Uterus (tissue), 4 donors: ENCODE data around the gene ASH1L. TPM values are rescaled to one million over a fixed set of nuclear protein-coding genes. Genes with fewer than 3 reads are reported as not detected.

Source experiments
- DNase-seq, 2 donors: peaks; one replicate each; pipeline ENCODE4 v3.0.0-alpha.2; 2019 to 2020
- H3K27ac ChIP-seq, 2 donors: fragments of 200-600 bp; sonication (generic); 1 replicate in 1 of 2; 2 replicates in 1 of 2; pipeline ENCODE4 v1.5.1; 2016 to 2018
- H3K27me3 ChIP-seq, 2 donors: fragments of 200-600 bp; sonication (generic); one replicate each; pipeline ENCODE4 v1.5.1; 2018 to 2019; ENCODE audit warnings: control low read depth in 1 of 2
- H3K36me3 ChIP-seq, 2 donors: fragments of 200-600 bp; sonication (generic); one replicate each; pipeline ENCODE4 v1.5.1; 2019; ENCODE audit warnings: control low read depth in 1 of 2
- H3K4me1 ChIP-seq, 2 donors: fragments of 200-600 bp; sonication (generic); one replicate each; pipeline ENCODE4 v1.5.1; 2018 to 2019; ENCODE audit warnings: control low read depth in 1 of 2
- H3K4me3 ChIP-seq, 2 donors: fragments of 200-600 bp; sonication (generic); 1 replicate in 1 of 2; 2 replicates in 1 of 2; pipeline ENCODE4 v1.5.1; 2018 to 2019; ENCODE audit warnings: mild to moderate bottlenecking in 1 of 2
- H3K9me3 ChIP-seq, 2 donors: fragments of 200-600 bp; sonication (generic); one replicate each; pipeline ENCODE4 v1.5.1; 2019; ENCODE audit warnings: control low read depth in 1 of 2
- CTCF ChIP-seq, 4 experiments: fragments of 200-600 bp in 2 of 4; fragments of 450-650 bp in 2 of 4; sonication (generic) in 2 of 4; IDR thresholded peaks; one replicate each; pipeline ENCODE4 v1.5.1; 2016 to 2019; ENCODE audit warnings: antibody characterized with exemption in 4 of 4, mild to moderate bottlenecking in 2 of 4, moderate library complexity in 1 of 4
- POLR2A ChIP-seq, 2 donors: fragments of 450-650 bp; IDR thresholded peaks; one replicate each; pipeline ENCODE4 v1.6.1; 2016; ENCODE audit warnings: antibody characterized with exemption in 2 of 2, mild to moderate bottlenecking in 1 of 2, moderate library complexity in 1 of 2
- intact Hi-C: fragments of 100-400 bp; cut with DNase I; formaldehyde crosslinking; loops from one replicate; pipeline ENCODE4 v1.15.1; 2023; ENCODE audit warnings: low total_unique reads
- total RNA-seq, 4 donors: library from RNA; depleted of rRNA in 3 of 4; stranded (reverse); fragments of >200 nt in 3 of 4; gene quantifications; one replicate each; pipeline versions ENCODE4 v1.1.0 to v1.2.4, GENCODE V29; 2014 to 2023
- donor health status: DM: yes; HTN: yes; CAD: no.

The ASH1L gene
- total RNA-seq, 4 donors from 2014 or later, result 48.9 to 159 (median 99.8) TPM

DNA sequence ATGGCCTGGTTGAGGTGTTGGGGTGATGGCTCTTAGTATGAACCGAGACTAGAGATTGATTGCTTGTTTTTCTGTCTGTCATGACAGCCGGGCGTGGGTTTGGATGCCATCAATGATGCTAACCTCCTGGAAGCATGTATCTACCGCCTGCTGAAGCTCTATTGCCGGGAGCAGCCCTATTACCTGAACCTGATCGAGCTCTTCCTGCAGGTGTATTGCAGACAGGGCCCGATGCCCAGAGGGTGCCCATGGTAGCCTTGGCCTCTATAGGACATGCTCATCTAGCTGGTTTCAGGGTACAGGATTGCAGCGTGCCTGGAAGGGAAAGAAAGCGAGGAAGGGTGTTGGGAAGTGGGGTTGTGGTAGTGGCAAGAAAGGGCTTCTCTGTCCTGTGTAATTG is 244.5 kb downstream of the ASH1L start:
- Histone ChIP-seq H3K27ac (no peak overlapping the region), H3K4me3 (no peak overlapping the region), H3K4me1 (peaks cover 5 to 10% of the 10 kb centered on the region in 2 donors), H3K36me3 (no peaks in the 10 kb centered on the region), H3K27me3 (no peaks in the 10 kb centered on the region), H3K9me3 (no peaks in the 10 kb centered on the region)
- DNase-seq, result no peak
- TF ChIP-seq CTCF (IDR thresholded peaks at IDR 0.05) (no peak), POLR2A (IDR thresholded peaks at IDR 0.05) (no peak)
- intact Hi-C loops, result no loop called here

DNA sequence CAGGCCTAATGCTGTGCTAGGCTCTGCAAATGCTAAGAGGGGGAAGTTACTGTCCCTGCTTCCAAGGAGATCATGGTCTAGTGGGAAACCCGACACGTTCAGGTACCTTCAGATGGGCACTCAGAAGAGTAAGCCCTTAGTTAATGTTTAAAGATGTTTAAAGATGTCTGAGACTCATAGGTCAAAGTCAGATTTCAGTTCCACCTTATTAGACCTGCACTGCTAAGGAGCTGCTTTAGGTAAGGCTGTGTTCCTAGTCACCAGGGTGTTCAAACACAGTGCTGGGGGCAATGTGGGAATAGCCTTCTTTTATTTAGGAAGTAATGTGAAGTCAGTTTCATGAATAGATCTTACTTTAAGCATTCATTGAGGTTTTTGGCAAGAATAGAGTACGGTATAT is 245.7 kb downstream of the ASH1L start:
- DNase-seq, result no peak
- intact Hi-C loops, result no loop called here
- H3K27me3 ChIP-seq, result no peaks in the 10 kb centered on the region
- peaks cover under 1 to 9% of the 10 kb centered on the region in 2 donors for H3K4me1 ChIP-seq
- no peaks in the 10 kb centered on the region for H3K36me3 ChIP-seq
- no peak overlapping the region for H3K27ac ChIP-seq
- no peaks in the 10 kb centered on the region for H3K9me3 ChIP-seq
- no peak overlapping the region for H3K4me3 ChIP-seq
- no peak for TF ChIP-seq CTCF (IDR thresholded peaks at IDR 0.05)
- no peak for TF ChIP-seq POLR2A (IDR thresholded peaks at IDR 0.05)

DNA sequence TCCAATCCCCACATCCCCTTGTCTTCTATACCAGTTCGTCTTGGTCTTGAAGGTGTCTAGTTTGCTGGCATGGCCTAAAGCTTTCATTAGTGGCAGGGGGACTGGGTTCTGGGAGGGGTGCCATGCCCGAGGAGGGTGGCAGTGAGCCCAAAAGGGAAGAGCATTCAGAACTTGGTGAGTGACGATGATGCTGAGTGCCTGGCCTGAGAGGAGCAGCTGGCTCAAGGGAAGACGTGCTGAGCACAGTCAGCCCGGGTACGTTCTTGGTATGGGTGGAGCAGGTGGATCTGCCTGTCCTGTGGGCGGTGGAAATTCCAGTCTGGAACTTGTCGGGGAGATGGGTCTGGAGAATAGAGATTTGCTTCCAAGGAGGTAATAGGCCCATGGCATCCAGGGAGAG is 249.3 kb downstream of the ASH1L start:
- Histone ChIP-seq H3K36me3 (no peaks in the 10 kb centered on the region), H3K27ac (no peak overlapping the region), H3K27me3 (no peaks in the 10 kb centered on the region), H3K4me1 (no peaks in the 10 kb centered on the region), H3K9me3 (no peaks in the 10 kb centered on the region), H3K4me3 (no peak overlapping the region)
- TF ChIP-seq POLR2A (IDR thresholded peaks at IDR 0.05) (no peak), CTCF (IDR thresholded peaks at IDR 0.05) (no peak)
- no peak for DNase-seq
- intact Hi-C loops, result no loop called here

- Histone ChIP-seq H3K4me1 (no peaks in the 10 kb centered on the region), H3K27me3 (no peaks in the 10 kb centered on the region), H3K4me3 (peak overlapping the region; percentile 70 to 72), H3K27ac (peak overlapping the region; percentile 80 to 82), H3K36me3 (no peaks in the 10 kb centered on the region), H3K9me3 (no peaks in the 10 kb centered on the region)
- DNase-seq, result peak in 1 of 2 donors; percentile 30
- intact Hi-C loops, result no loop called here
- no peak for TF ChIP-seq POLR2A (IDR thresholded peaks at IDR 0.05)
- no peak for TF ChIP-seq CTCF (IDR thresholded peaks at IDR 0.05)
These were observed 253.1 kb downstream of the ASH1L start for GRCh38 chr1:155309423-155310021.

DNA sequence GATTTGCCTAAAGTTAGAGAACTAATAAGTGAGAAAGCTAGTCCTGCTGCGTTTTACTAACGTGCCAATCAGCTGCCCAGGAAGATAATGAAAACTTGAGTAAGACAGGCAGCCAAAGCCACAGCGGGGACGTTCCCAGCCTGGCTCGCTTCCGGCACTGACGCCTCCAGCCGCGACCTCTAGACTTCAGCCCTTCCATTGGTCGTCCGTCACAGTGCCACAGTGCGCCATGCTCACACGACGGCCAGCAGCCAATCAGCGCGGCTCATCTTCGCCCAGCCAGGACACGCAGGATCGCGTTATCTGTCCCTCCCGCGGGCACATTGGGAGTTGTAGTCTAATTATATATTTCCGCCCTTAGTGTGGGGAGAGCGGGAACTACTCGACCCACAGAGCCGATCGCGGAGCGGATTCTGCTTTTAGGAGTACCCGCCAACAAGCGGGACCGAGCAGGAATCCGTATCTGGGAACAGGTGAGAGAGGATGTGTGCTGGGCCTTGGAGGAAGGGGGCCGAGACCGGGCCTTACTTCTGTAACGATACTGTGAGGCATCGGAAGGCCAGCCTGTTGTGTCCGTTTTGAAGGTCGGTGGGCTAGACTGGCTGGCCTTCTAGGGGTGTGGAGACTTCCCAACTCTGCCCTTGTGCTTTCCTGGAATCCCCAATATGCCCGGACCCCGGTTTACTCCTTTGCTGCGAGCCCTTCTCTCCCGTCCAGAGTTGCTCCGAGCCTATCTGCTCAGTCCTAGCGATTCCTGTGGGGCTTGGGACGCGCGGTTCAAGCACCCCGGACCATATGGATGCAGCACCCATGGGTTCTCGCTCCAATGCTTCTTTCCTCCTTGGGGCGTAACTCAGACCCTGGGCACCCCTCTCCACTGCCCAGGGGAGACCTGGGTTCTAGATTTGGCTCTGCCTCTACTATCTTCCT is 253.8 kb downstream of the ASH1L start, which contains the start of gene FDPS:
FDPS (plus strand) TSS at position 374 of the 930 bp plus-strand sequence. CDS start 924 bp downstream, outside the sequence.
- TF ChIP-seq CTCF (IDR thresholded peaks at IDR 0.05) (peak in 3 of 4 experiments; percentile 10 to 47 (median 30)), POLR2A (IDR thresholded peaks at IDR 0.05) (peak; percentile 69 to 75)
- H3K4me3 ChIP-seq, result peak within 1 kb of the TSS; percentile 70 to 72
- peak; percentile 97 to 99 for DNase-seq
- H3K4me1 ChIP-seq, result no peaks in the 10 kb centered on the region
- H3K9me3 ChIP-seq, result no peaks in the 10 kb centered on the region
- intact Hi-C loops, result no loop called here
- H3K27ac ChIP-seq, result peak within 1 kb of the TSS; percentile 82 to 86
- H3K36me3 ChIP-seq, result no peaks in the 10 kb centered on the region
- no peaks in the 10 kb centered on the region for H3K27me3 ChIP-seq
